K562 (cell line): Measurements from ENCODE around the gene ANKH. TPM values are rescaled to one million over a fixed set of nuclear protein-coding genes. Genes with fewer than 3 reads are reported as not detected.

Experiments used
- BDP1 ChIP-seq: IDR thresholded peaks from 3 replicates; pipeline ENCODE4 v1.6.1; 2011; ENCODE audit not compliant: insufficient read length, insufficient read depth
- BHLHE40 ChIP-seq: IDR thresholded peaks from 2 replicates; pipeline ENCODE4 v1.6.1; 2011; ENCODE audit warnings: low read length, improper control_type of control experiment
- EP300 ChIP-seq: IDR thresholded peaks from 2 replicates; pipeline ENCODE4 v1.6.1; 2012; ENCODE audit warnings: low read length, improper control_type of control experiment
- FUS ChIP-seq: fragments of 200-400 bp; formaldehyde crosslinking; optimal IDR thresholded peaks from 2 replicates; pipeline ENCODE3; 2017; ENCODE audit warnings: low read depth, low read length
- HNRNPL ChIP-seq: fragments of 200-400 bp; formaldehyde crosslinking; IDR thresholded peaks from 2 replicates; pipeline ENCODE4 v1.6.1; 2017; ENCODE audit warnings: low read depth, mild to moderate bottlenecking, low read length
- L3MBTL2 ChIP-seq: fragments of 450-650 bp; IDR thresholded peaks from 2 replicates; pipeline ENCODE4 v1.6.1; 2016; ENCODE audit warnings: mild to moderate bottlenecking, moderate library complexity
- MCM7 ChIP-seq, 2 experiments: fragments of 450-650 bp; IDR thresholded peaks; 2 replicates each; pipeline ENCODE4 v1.6.1; 2016 to 2018
- NFE2 ChIP-seq: IDR thresholded peaks from 2 replicates; pipeline ENCODE4 v1.6.1; 2014; ENCODE audit warnings: antibody characterized with exemption, low read depth
- PRMT5 ChIP-seq: sonication (generic); formaldehyde crosslinking; IDR thresholded peaks from 2 replicates; pipeline ENCODE4 v1.5.0; 2020; ENCODE audit warnings: missing genetic modification reagents
- RAD51 ChIP-seq: fragments of 450-650 bp; IDR thresholded peaks from 2 replicates; pipeline ENCODE4 v1.7.1; 2016; ENCODE audit warnings: low read depth, mild to moderate bottlenecking, borderline replicate concordance
- SMAD3 ChIP-seq: fragments of 450-650 bp; formaldehyde crosslinking; conservative IDR thresholded peaks from 2 replicates; pipeline ENCODE4 v1.4.0; 2020; ENCODE audit warnings: mild to moderate bottlenecking
- TAL1 ChIP-seq: fragments of 450-650 bp; IDR thresholded peaks from 2 replicates; pipeline ENCODE4 v1.6.1; 2016; ENCODE audit warnings: mild to moderate bottlenecking
- TFAP4 ChIP-seq: sonication (generic); formaldehyde crosslinking; IDR thresholded peaks from 2 replicates; pipeline ENCODE4 v1.8.0; 2022; ENCODE audit warnings: missing genetic modification reagents, mild to moderate bottlenecking, moderate library complexity, borderline replicate concordance
- ZBTB7A ChIP-seq: IDR thresholded peaks from 2 replicates; pipeline ENCODE4 v1.6.1; 2011; ENCODE audit warnings: low read depth, mild to moderate bottlenecking, low read length, moderate library complexity, borderline replicate concordance; ENCODE audit not compliant: control insufficient read depth
- ZEB2 ChIP-seq: fragments of 450-650 bp; IDR thresholded peaks from 2 replicates; pipeline ENCODE4 v1.6.1; 2016
- ZFP1 ChIP-seq: fragments of 450-650 bp; formaldehyde crosslinking; IDR thresholded peaks from 2 replicates; pipeline ENCODE4 v1.4.0; 2020; ENCODE audit warnings: mild to moderate bottlenecking, mixed read lengths
- ZFP91 ChIP-seq: sonication (generic); formaldehyde crosslinking; IDR thresholded peaks from 2 replicates; pipeline ENCODE4 v1.8.0; 2022; ENCODE audit warnings: mild to moderate bottlenecking, missing genetic modification reagents
- ZNF431 ChIP-seq: sonication (generic); formaldehyde crosslinking; IDR thresholded peaks from 2 replicates; pipeline ENCODE4 v1.8.0; 2022; ENCODE audit warnings: mild to moderate bottlenecking, missing genetic modification reagents
- polyA plus RNA-seq, 8 experiments: library from polyadenylated mRNA; depleted of rRNA in 4 of 8; stranded (reverse) in 5 of 8; unstranded in 3 of 8; fragments of >200 nt; fragmentation: Nextera tagmentation in 2 of 8; fragmentation: Illumina TruSeq in 1 of 8; extraction: Ambion mirVana in 2 of 8; extraction: Trizol in 1 of 8; gene quantifications; 2 replicates each; pipeline versions ENCODE4 v1.2.1 to v1.2.3, GENCODE V29; 2011 to 2014; ENCODE audit warnings: inconsistent platforms in 1 of 8, missing spikeins in 1 of 8
- total RNA-seq, 7 experiments: library from RNA; depleted of rRNA in 6 of 7; stranded (reverse); fragments of >200 nt in 6 of 7; fragmentation: Illumina TruSeq in 2 of 7; extraction: Trizol in 2 of 7; gene quantifications; 2 replicates each; pipeline versions ENCODE4 v1.2.1 to v1.2.3, GENCODE V29; 2011 to 2021; ENCODE audit warnings: low replicate concordance in 1 of 7
- TF ChIP-seq, protein P1 (sequence below): sonication (generic); formaldehyde crosslinking; IDR thresholded peaks from 2 replicates; pipeline ENCODE4 v1.8.1; 2023; ENCODE audit warnings: missing genetic modification reagents, mild to moderate bottlenecking, borderline replicate concordance
- TF ChIP-seq, protein P2 (sequence below): sonication (generic); formaldehyde crosslinking; IDR thresholded peaks from 2 replicates; pipeline ENCODE4 v1.8.1; 2023; ENCODE audit warnings: mild to moderate bottlenecking, missing genetic modification reagents

ANKH gene
- total and polyA plus RNA-seq, 9 of the 15 experiments (the other 6 are each of a cell fraction or from before 2014, with no cell fraction given) = 0.79 to 12.2 (median 4.5) TPM

- TF ChIP-seq ZFP91 (CRISPR knock-in tag) (no peak), BHLHE40 (peak; percentile 97), ZBTB7A (peak; percentile 39; the same call in 1 of the 2 replicates), EP300 (no peak), TFAP4 (peak; percentile 81), PRMT5 (CRISPR knock-in tag) (no peak), SMAD3 (CRISPR knock-in tag) (no peak), RAD51 (peak; percentile 30; the same call in 1 of the 2 replicates), NFE2 (peak; percentile 24; the same call in 1 of the 2 replicates), BDP1 (no peak), FUS (no peak), ZEB2 (no peak), MCM7 (IDR thresholded peaks at IDR 0.05) (no peak), ZNF431 (CRISPR knock-in tag) (peak; percentile 84), HNRNPL (0 out of 2 replicates have a peak, but pooled peaks have one; percentile 52), TAL1 (no peak), L3MBTL2 (peak; percentile 88), ZFP1 (CRISPR knock-in tag) (no peak)
- TF ChIP-seq, protein P1, sequence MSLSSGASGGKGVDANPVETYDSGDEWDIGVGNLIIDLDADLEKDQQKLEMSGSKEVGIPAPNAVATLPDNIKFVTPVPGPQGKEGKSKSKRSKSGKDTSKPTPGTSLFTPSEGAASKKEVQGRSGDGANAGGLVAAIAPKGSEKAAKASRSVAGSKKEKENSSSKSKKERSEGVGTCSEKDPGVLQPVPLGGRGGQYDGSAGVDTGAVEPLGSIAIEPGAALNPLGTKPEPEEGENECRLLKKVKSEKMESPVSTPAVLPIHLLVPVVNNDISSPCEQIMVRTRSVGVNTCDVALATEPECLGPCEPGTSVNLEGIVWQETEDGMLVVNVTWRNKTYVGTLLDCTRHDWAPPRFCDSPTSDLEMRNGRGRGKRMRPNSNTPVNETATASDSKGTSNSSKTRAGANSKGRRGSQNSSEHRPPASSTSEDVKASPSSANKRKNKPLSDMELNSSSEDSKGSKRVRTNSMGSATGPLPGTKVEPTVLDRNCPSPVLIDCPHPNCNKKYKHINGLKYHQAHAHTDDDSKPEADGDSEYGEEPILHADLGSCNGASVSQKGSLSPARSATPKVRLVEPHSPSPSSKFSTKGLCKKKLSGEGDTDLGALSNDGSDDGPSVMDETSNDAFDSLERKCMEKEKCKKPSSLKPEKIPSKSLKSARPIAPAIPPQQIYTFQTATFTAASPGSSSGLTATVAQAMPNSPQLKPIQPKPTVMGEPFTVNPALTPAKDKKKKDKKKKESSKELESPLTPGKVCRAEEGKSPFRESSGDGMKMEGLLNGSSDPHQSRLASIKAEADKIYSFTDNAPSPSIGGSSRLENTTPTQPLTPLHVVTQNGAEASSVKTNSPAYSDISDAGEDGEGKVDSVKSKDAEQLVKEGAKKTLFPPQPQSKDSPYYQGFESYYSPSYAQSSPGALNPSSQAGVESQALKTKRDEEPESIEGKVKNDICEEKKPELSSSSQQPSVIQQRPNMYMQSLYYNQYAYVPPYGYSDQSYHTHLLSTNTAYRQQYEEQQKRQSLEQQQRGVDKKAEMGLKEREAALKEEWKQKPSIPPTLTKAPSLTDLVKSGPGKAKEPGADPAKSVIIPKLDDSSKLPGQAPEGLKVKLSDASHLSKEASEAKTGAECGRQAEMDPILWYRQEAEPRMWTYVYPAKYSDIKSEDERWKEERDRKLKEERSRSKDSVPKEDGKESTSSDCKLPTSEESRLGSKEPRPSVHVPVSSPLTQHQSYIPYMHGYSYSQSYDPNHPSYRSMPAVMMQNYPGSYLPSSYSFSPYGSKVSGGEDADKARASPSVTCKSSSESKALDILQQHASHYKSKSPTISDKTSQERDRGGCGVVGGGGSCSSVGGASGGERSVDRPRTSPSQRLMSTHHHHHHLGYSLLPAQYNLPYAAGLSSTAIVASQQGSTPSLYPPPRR = no peak
- TF ChIP-seq, protein P2, sequence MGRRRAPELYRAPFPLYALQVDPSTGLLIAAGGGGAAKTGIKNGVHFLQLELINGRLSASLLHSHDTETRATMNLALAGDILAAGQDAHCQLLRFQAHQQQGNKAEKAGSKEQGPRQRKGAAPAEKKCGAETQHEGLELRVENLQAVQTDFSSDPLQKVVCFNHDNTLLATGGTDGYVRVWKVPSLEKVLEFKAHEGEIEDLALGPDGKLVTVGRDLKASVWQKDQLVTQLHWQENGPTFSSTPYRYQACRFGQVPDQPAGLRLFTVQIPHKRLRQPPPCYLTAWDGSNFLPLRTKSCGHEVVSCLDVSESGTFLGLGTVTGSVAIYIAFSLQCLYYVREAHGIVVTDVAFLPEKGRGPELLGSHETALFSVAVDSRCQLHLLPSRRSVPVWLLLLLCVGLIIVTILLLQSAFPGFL (CRISPR knock-in tag) = no peak
Observed at GRCh38 chr5:14665949-14666348, 205.6 kb downstream of the ANKH start (continued).
